Stimulated activated naive CD4-positive, alpha-beta T cell (primary cell): ENCODE results near the gene TAF13.
"Not testable (repeated sequence)": the region's sequence is repeated elsewhere in the genome, so short reads cannot be mapped to it uniquely, and the experiment has no call there.

Source experiments
- DNase-seq, 6 experiments: peaks; one replicate each; lab custom pipeline; 2025; lab: John Stamatoyannopoulos, UW

TAF13 gene

GRCh38 chr1:109047339-109047738 is 28.5 kb downstream of the TAF13 start:
- no peak for DNase-seq

- no peak for DNase-seq
These were observed 29.1 kb downstream of the TAF13 start for GRCh38 chr1:109046671-109047070.

- no peak for DNase-seq
These were observed 30.2 kb downstream of the TAF13 start for GRCh38 chr1:109045595-109045994.

- peak; percentile 91 to 95 (median 94) for DNase-seq
These were observed 34.0 kb downstream of the TAF13 start, which contains the start of gene WDR47 for GRCh38 chr1:109041621-109042468. WDR47 (minus strand) TSS chr1:109042102; CDS start chr1:109023512, 18,590 bp downstream.

- DNase-seq, result peak in 2 of 6 experiments; percentile 18 to 27
These were observed 34.7 kb downstream of the TAF13 start for GRCh38 chr1:109040989-109041620.

GRCh38 chr1:109040627-109040988 is 35.2 kb downstream of the TAF13 start:
- no peak for DNase-seq

- DNase-seq, result no peak
These were observed 41.4 kb downstream of the TAF13 start for GRCh38 chr1:109034382-109034781.

- DNase-seq, result not testable (repeated sequence)
These were observed 46.3 kb downstream of the TAF13 start for GRCh38 chr1:109029493-109029892.

- DNase-seq, result peak in 1 of 6 experiments; percentile 4
These were observed 48.0 kb downstream of the TAF13 start for GRCh38 chr1:109027841-109028240.

- no peak for DNase-seq
These were observed 50.1 kb downstream of the TAF13 start for GRCh38 chr1:109025694-109026093.

- no peak for DNase-seq
These were observed 51.2 kb downstream of the TAF13 start for GRCh38 chr1:109024646-109025045.

GRCh38 chr1:109020693-109021257 is 55.0 kb downstream of the TAF13 start:
- no peak for DNase-seq

- not testable (repeated sequence) for DNase-seq
These were observed 58.1 kb downstream of the TAF13 start for GRCh38 chr1:109017719-109018118.

GRCh38 chr1:109017134-109017533 is 58.7 kb downstream of the TAF13 start:
- DNase-seq, result no peak
